ENCODE results near the gene SCARF1. TPM values are rescaled to one million over a fixed set of nuclear protein-coding genes. Genes with fewer than 3 reads are reported as not detected.

Gene SCARF1
- total RNA-seq, result 0.89 and 1.4 TPM in 2 replicates

GRCh38 chr17:1645207-1646171 is at the start of gene SCARF1:
Gene SCARF1, minus strand, starts transcription at chr17:1645732. Its CDS starts 35 bp downstream, at chr17:1645697.

GRCh38 chr17:1684378-1685189 is 39.1 kb upstream of the SCARF1 start, which contains the start of gene PRPF8:
Gene PRPF8, minus strand, starts transcription at chr17:1684867. Its CDS starts 296 bp downstream, at chr17:1684571.

GRCh38 chr17:1649844-1650501 is 4.4 kb upstream of the SCARF1 start, which contains the start of gene RILP:
Gene RILP, minus strand, starts transcription at chr17:1649866. Its CDS starts 62 bp downstream, at chr17:1649804.

GRCh38 chr17:1627982-1628855 is 17.3 kb downstream of the SCARF1 start, which contains the start of gene SLC43A2:
Gene SLC43A2, minus strand, starts transcription at chr17:1628834. Its CDS starts 960 bp downstream, at chr17:1627874.

Other genes starting within 250 kb of the SCARF1 start
- gene YWHAE, start 245.5 kb downstream of the SCARF1 start, total RNA-seq, result 879 and 1,013 TPM in 2 replicates
- 66.3 and 73.7 TPM in 2 replicates for gene CRK, start 189.5 kb downstream of the SCARF1 start, total RNA-seq
- 153 and 162 TPM in 2 replicates for gene MYO1C, start 153.0 kb downstream of the SCARF1 start, total RNA-seq
- gene INPP5K, start 129.1 kb downstream of the SCARF1 start, total RNA-seq, result 25.5 and 28.5 TPM in 2 replicates
- 31.4 and 31.9 TPM in 2 replicates for gene PITPNA, start 82.9 kb downstream of the SCARF1 start, total RNA-seq
- 24.2 and 28.5 TPM in 2 replicates for gene SLC43A2, start 16.9 kb downstream of the SCARF1 start, total RNA-seq
- gene RILP, start 4.1 kb upstream of the SCARF1 start, total RNA-seq, result 15.9 and 28.2 TPM in 2 replicates
- 129 and 139 TPM in 2 replicates for gene PRPF8, start 39.1 kb upstream of the SCARF1 start, total RNA-seq
- 2.6 and 2.8 TPM in 2 replicates for gene TLCD2, start 64.6 kb upstream of the SCARF1 start, total RNA-seq
- gene WDR81, start 79.0 kb upstream of the SCARF1 start, total RNA-seq, result 23.4 and 23.9 TPM in 2 replicates
- not detected in 2 replicates for gene SERPINF2, start 97.1 kb upstream of the SCARF1 start, total RNA-seq
- gene SERPINF1, start 116.3 kb upstream of the SCARF1 start, total RNA-seq, result 61.1 and 112 TPM in 2 replicates
- gene SMYD4, start 184.2 kb upstream of the SCARF1 start, total RNA-seq, result 5.2 and 8.0 TPM in 2 replicates
- gene RPA1, start 184.3 kb upstream of the SCARF1 start, total RNA-seq, result 24.8 and 40.9 TPM in 2 replicates